GM12892 (cell line): ENCODE data around the gene BUD31.

Source experiments
- POLR2A ChIP-seq: IDR thresholded peaks from 2 replicates; pipeline ENCODE4 v1.6.1; 2011; ENCODE audit warnings: low read depth, low read length, control low read depth
- POLR2AphosphoS5 ChIP-seq: IDR thresholded peaks from 2 replicates; pipeline ENCODE4 v1.6.1; 2011; ENCODE audit warnings: low read depth, low read length, control low read depth

- TF ChIP-seq POLR2A = no peak
- TF ChIP-seq POLR2AphosphoS5 = no peak
Measured at GRCh38 chr7:99457050-99457649, 48.4 kb downstream of the BUD31 start.
